K562 (cell line): Measurements from ENCODE around the gene GCDH. TPM values are rescaled to one million over a fixed set of nuclear protein-coding genes. Genes with fewer than 3 reads are reported as not detected.

Experiments used
- CBFB ChIP-seq: sonication (generic); formaldehyde crosslinking; IDR thresholded peaks from 2 replicates; pipeline ENCODE4 v1.4.0; 2020; ENCODE audit warnings: mild to moderate bottlenecking, missing genetic modification reagents
- ETV5 ChIP-seq: sonication (generic); formaldehyde crosslinking; IDR thresholded peaks from 2 replicates; pipeline ENCODE4 v1.4.0; 2020; ENCODE audit warnings: low read depth, mild to moderate bottlenecking, missing genetic modification reagents
- FUS ChIP-seq: fragments of 200-400 bp; formaldehyde crosslinking; optimal IDR thresholded peaks from 2 replicates; pipeline ENCODE3; 2017; ENCODE audit warnings: low read depth, low read length
- GABPB1 ChIP-seq: sonication (generic); formaldehyde crosslinking; IDR thresholded peaks from 2 replicates; pipeline ENCODE4 v1.8.0; 2022; ENCODE audit warnings: mild to moderate bottlenecking, missing genetic modification reagents
- HDAC6 ChIP-seq: IDR thresholded peaks from 2 replicates; pipeline ENCODE4 v1.6.1; 2012; ENCODE audit warnings: low read depth, mild to moderate bottlenecking, control low read depth, inconsistent platforms, low read length, moderate library complexity
- MBD2 ChIP-seq: sonication (generic); IDR thresholded peaks from 2 replicates; pipeline ENCODE4 v1.6.1; 2016; ENCODE audit warnings: low read depth, borderline replicate concordance
- NFIC ChIP-seq: fragments of 450-650 bp; IDR thresholded peaks from 2 replicates; pipeline ENCODE4 v1.6.1; 2017; ENCODE audit warnings: mild to moderate bottlenecking, inconsistent platforms
- POLR3A ChIP-seq: IDR thresholded peaks from 2 replicates; pipeline ENCODE4 v1.6.1; 2011; ENCODE audit warnings: borderline replicate concordance, mild to moderate bottlenecking, moderate library complexity; ENCODE audit not compliant: insufficient read length, insufficient read depth; ENCODE audit errors: extremely low read depth
- RBBP5 ChIP-seq: fragments of 200-600 bp; sonication (generic); IDR thresholded peaks from 2 replicates; pipeline ENCODE4 v1.6.1; 2012; ENCODE audit warnings: borderline replicate concordance, mild to moderate bottlenecking, low read length, control low read depth, inconsistent platforms; ENCODE audit not compliant: insufficient read depth, poor library complexity, severe bottlenecking
- SIN3A ChIP-seq, 2 experiments: fragments of 150-350 bp in 1 of 2; IDR thresholded peaks; 2 replicates each; pipeline ENCODE4 v1.6.1; 2011 to 2016; ENCODE audit warnings: borderline replicate concordance in 2 of 2, low read depth in 2 of 2, low read length in 2 of 2, mild to moderate bottlenecking in 2 of 2, moderate library complexity in 2 of 2; ENCODE audit not compliant: control insufficient read depth in 1 of 2
- TARDBP ChIP-seq: fragments of 450-650 bp; IDR thresholded peaks from 2 replicates; pipeline ENCODE4 v1.6.1; 2016
- XRCC3 ChIP-seq: fragments of 450-650 bp; IDR thresholded peaks from 2 replicates; pipeline ENCODE4 v1.6.1; 2017; ENCODE audit warnings: mild to moderate bottlenecking, moderate library complexity
- ZNF134 ChIP-seq: fragments of 250-450 bp; sonication (Bioruptor Pico); conservative IDR thresholded peaks from 2 replicates; pipeline ENCODE4 v1.4.0; 2020
- ZNF444 ChIP-seq: fragments of 250-450 bp; sonication (Bioruptor Pico); IDR thresholded peaks from 2 replicates; pipeline ENCODE4 v1.4.0; 2020; ENCODE audit warnings: mild to moderate bottlenecking, moderate library complexity
- polyA plus RNA-seq, 8 experiments: library from polyadenylated mRNA; depleted of rRNA in 4 of 8; stranded (reverse) in 5 of 8; unstranded in 3 of 8; fragments of >200 nt; fragmentation: Nextera tagmentation in 2 of 8; fragmentation: Illumina TruSeq in 1 of 8; extraction: Ambion mirVana in 2 of 8; extraction: Trizol in 1 of 8; gene quantifications; 2 replicates each; pipeline versions ENCODE4 v1.2.1 to v1.2.3, GENCODE V29; 2011 to 2014; ENCODE audit warnings: inconsistent platforms in 1 of 8, missing spikeins in 1 of 8
- total RNA-seq, 7 experiments: library from RNA; depleted of rRNA in 6 of 7; stranded (reverse); fragments of >200 nt in 6 of 7; fragmentation: Illumina TruSeq in 2 of 7; extraction: Trizol in 2 of 7; gene quantifications; 2 replicates each; pipeline versions ENCODE4 v1.2.1 to v1.2.3, GENCODE V29; 2011 to 2021; ENCODE audit warnings: low replicate concordance in 1 of 7
- TF ChIP-seq, protein P1 (sequence below): fragments of 450-650 bp; IDR thresholded peaks from 2 replicates; pipeline ENCODE4 v1.6.1; 2014; ENCODE audit warnings: low read depth, mild to moderate bottlenecking, moderate library complexity, borderline replicate concordance
- TF ChIP-seq, protein P2 (sequence below): sonication (generic); formaldehyde crosslinking; IDR thresholded peaks from 2 replicates; pipeline ENCODE4 v1.9.0; 2022; ENCODE audit warnings: mild to moderate bottlenecking, missing genetic modification reagents
- TF ChIP-seq, protein P3 (sequence below): IDR thresholded peaks from 2 replicates; pipeline ENCODE4 v1.6.1; 2012; ENCODE audit warnings: low read depth, low read length, improper control_type of control experiment, borderline replicate concordance
- TF ChIP-seq, protein P4 (sequence below): sonication (generic); formaldehyde crosslinking; IDR thresholded peaks from 2 replicates; pipeline ENCODE4 v1.8.1; 2023; ENCODE audit warnings: mild to moderate bottlenecking, missing genetic modification reagents
- TF ChIP-seq, protein P5 (sequence below): IDR thresholded peaks from 2 replicates; pipeline ENCODE4 v1.6.1; 2011; ENCODE audit warnings: borderline replicate concordance, low read depth, mild to moderate bottlenecking, moderate library complexity, low read length; ENCODE audit not compliant: insufficient read depth, poor library complexity, severe bottlenecking

The GCDH gene
- total and polyA plus RNA-seq, 9 of the 15 experiments (the other 6 are each of a cell fraction or from before 2014, with no cell fraction given): 2.9 to 50.8 (median 19.1) TPM

DNA sequence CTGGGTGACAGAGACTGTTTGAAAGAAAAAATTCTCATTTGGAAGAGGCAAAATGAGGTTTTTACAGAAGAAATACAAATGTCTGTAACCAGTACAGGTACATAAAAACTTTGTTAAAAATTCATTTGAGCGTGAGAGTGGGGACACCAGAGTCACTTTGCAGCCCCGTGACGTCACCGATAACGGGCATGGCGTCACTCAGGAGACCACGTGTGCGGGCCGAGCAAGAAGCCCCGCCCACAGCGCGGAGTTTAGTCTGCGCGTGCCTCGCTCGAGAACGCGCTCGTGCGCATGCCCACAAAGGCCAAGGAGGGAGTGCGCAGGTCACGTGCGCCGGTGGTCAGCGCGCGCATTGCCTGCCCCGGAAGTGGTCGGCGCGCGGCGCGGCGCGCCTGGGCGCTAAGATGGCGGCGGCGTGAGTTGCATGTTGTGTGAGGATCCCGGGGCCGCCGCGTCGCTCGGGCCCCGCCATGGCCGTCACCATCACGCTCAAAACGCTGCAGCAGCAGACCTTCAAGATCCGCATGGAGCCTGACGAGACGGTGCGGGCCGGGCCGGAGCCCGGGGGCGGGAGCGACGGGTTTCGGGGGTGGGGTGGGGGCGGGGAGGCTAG, 54.6 kb downstream of the GCDH start, which contains the start of gene RAD23A (continued):
- TF ChIP-seq, protein P1, sequence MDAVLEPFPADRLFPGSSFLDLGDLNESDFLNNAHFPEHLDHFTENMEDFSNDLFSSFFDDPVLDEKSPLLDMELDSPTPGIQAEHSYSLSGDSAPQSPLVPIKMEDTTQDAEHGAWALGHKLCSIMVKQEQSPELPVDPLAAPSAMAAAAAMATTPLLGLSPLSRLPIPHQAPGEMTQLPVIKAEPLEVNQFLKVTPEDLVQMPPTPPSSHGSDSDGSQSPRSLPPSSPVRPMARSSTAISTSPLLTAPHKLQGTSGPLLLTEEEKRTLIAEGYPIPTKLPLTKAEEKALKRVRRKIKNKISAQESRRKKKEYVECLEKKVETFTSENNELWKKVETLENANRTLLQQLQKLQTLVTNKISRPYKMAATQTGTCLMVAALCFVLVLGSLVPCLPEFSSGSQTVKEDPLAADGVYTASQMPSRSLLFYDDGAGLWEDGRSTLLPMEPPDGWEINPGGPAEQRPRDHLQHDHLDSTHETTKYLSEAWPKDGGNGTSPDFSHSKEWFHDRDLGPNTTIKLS: peak; percentile 35; the same call in 1 of the 2 replicates
- TF ChIP-seq SIN3A (IDR thresholded peaks at IDR 0.05; ENCODE audit: borderline replicate concordance in 2 of 2, control insufficient read depth in 1 of 2, low read depth in 2 of 2, low read length in 2 of 2) (peak; percentile 77 to 83; a peak in 2 of 4 replicates), XRCC3 (no peak), GABPB1 (CRISPR knock-in tag) (peak; percentile 98), HDAC6 (peak; percentile 78; the same call in 1 of the 2 replicates), ZNF134 (no peak), POLR3A (no peak), RBBP5 (no peak), ETV5 (peak; percentile 95), FUS (peak; percentile 95), CBFB (CRISPR knock-in tag) (peak; percentile 96), NFIC (0 out of 2 replicates have a peak, but pooled peaks have one; percentile 3), ZNF444 (CRISPR knock-in tag) (peak; percentile 46; the same call in 1 of the 2 replicates), MBD2 (peak; percentile 68; the same call in 1 of the 2 replicates), TARDBP (peak; percentile 98)
- TF ChIP-seq, protein P2, sequence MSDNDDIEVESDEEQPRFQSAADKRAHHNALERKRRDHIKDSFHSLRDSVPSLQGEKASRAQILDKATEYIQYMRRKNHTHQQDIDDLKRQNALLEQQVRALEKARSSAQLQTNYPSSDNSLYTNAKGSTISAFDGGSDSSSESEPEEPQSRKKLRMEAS (CRISPR knock-in tag): peak; percentile 99
- TF ChIP-seq, protein P3, sequence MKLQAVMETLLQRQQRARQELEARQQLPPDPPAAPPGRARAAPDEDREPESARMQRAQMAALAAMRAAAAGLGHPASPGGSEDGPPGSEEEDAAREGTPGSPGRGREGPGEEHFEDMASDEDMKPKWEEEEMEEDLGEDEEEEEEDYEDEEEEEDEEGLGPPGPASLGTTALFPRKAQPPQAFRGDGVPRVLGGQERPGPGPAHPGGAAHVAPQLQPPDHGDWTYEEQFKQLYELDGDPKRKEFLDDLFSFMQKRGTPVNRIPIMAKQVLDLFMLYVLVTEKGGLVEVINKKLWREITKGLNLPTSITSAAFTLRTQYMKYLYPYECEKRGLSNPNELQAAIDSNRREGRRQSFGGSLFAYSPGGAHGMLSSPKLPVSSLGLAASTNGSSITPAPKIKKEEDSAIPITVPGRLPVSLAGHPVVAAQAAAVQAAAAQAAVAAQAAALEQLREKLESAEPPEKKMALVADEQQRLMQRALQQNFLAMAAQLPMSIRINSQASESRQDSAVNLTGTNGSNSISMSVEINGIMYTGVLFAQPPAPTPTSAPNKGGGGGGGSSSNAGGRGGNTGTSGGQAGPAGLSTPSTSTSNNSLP: no peak
- TF ChIP-seq, protein P4, sequence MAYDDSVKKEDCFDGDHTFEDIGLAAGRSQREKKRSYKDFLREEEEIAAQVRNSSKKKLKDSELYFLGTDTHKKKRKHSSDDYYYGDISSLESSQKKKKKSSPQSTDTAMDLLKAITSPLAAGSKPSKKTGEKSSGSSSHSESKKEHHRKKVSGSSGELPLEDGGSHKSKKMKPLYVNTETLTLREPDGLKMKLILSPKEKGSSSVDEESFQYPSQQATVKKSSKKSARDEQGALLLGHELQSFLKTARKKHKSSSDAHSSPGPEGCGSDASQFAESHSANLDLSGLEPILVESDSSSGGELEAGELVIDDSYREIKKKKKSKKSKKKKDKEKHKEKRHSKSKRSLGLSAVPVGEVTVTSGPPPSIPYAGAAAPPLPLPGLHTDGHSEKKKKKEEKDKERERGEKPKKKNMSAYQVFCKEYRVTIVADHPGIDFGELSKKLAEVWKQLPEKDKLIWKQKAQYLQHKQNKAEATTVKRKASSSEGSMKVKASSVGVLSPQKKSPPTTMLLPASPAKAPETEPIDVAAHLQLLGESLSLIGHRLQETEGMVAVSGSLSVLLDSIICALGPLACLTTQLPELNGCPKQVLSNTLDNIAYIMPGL (CRISPR knock-in tag): peak; percentile 71; the same call in 1 of the 2 replicates
- TF ChIP-seq, protein P5, sequence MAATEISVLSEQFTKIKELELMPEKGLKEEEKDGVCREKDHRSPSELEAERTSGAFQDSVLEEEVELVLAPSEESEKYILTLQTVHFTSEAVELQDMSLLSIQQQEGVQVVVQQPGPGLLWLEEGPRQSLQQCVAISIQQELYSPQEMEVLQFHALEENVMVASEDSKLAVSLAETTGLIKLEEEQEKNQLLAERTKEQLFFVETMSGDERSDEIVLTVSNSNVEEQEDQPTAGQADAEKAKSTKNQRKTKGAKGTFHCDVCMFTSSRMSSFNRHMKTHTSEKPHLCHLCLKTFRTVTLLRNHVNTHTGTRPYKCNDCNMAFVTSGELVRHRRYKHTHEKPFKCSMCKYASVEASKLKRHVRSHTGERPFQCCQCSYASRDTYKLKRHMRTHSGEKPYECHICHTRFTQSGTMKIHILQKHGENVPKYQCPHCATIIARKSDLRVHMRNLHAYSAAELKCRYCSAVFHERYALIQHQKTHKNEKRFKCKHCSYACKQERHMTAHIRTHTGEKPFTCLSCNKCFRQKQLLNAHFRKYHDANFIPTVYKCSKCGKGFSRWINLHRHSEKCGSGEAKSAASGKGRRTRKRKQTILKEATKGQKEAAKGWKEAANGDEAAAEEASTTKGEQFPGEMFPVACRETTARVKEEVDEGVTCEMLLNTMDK: no peak
